ENCODE results near the gene CDK14. TPM values are rescaled to one million over a fixed set of nuclear protein-coding genes. Genes with fewer than 3 reads are reported as not detected.

Gene CDK14
- total and polyA plus RNA-seq, 10 of the 15 experiments (the other 5 are each of a cell fraction or from before 2014, with no cell fraction given) = 6.5 to 61.3 (median 24.2) TPM

DNA sequence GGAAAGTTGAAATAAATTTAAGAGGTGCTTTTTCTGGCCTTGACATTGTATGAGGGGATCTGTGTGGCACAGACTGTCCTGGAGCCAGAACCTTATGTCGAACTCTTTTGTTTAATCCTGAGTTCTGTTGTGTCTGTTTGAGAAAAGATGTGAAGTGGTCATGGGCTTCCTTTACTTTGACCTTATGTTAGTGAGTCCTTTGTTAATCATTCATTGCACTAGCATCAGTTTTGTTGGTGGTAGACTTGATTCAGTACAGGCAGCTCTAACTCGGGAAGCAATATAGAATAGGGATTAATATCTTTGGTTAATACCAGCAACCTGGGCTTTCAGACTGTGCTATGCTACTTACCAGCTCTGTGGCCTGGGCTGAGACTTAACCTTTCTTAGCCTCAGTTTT is 544.2 kb downstream of the CDK14 start:
- in situ Hi-C loops (cut with MboI) = no loop called here
- Histone ChIP-seq H3K4me2 (ENCODE audit: control insufficient read depth, insufficient read depth) (no peak overlapping the region), H3K36me3 (ENCODE audit: control insufficient read depth in 2 of 2, insufficient read depth in 2 of 2, low read length in 1 of 2) (no peaks in the 10 kb centered on the region), H3K4me1 (ENCODE audit: control insufficient read depth, insufficient read depth, low read length) (no peaks in the 10 kb centered on the region), H3K4me3 (no peak overlapping the region), H4K20me1 (ENCODE audit: control insufficient read depth, insufficient read depth) (no peaks in the 10 kb centered on the region), H3K27me3 (replicated peaks in 1 of 2; ENCODE audit: control insufficient read depth in 2 of 2, insufficient read depth in 2 of 2, low read length in 1 of 2) (no peaks in the 10 kb centered on the region), H3K9me3 (replicated peaks; ENCODE audit: control insufficient read depth, insufficient read depth, low read length) (no peaks in the 10 kb centered on the region), H3K27ac (ENCODE audit: control insufficient read depth, insufficient read depth) (no peak overlapping the region), H3K79me2 (ENCODE audit: control insufficient read depth, insufficient read depth, low read length) (no peaks in the 10 kb centered on the region), H3K9ac (ENCODE audit: control insufficient read depth, insufficient read depth, low read length) (no peak overlapping the region), H2AFZ (ENCODE audit: control insufficient read depth, low read depth, low read length) (no peak overlapping the region)
- no peak for DNase-seq (ENCODE audit: low read depth, low spot score)
- ChIA-PET CTCF (no interaction called here), POLR2A (no interaction called here), RAD21 (ENCODE audit: unreplicated experiment) (no interaction called here), SMC1A (ENCODE audit: uncharacterized antibody, unreplicated experiment) (no interaction called here)
- FAIRE-seq = no peak
- no TSS peak for BruUV-seq (replicated peaks)
- WGBS (ENCODE audit: insufficient coverage, insufficient replicate concordance, low lambda C conversion rate, missing lambda C conversion rate) = 54% methylated on average over 2 of the region's 2 CpGs
- TF ChIP-seq, protein P1, sequence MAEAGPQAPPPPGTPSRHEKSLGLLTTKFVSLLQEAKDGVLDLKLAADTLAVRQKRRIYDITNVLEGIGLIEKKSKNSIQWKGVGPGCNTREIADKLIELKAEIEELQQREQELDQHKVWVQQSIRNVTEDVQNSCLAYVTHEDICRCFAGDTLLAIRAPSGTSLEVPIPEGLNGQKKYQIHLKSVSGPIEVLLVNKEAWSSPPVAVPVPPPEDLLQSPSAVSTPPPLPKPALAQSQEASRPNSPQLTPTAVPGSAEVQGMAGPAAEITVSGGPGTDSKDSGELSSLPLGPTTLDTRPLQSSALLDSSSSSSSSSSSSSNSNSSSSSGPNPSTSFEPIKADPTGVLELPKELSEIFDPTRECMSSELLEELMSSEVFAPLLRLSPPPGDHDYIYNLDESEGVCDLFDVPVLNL (IDR thresholded peaks at IDR 0.05; ENCODE audit: low read depth, low read length) = no peak
- no peak for TF ChIP-seq ZNF622 (IDR thresholded peaks at IDR 0.05)
- TF ChIP-seq, protein P2, sequence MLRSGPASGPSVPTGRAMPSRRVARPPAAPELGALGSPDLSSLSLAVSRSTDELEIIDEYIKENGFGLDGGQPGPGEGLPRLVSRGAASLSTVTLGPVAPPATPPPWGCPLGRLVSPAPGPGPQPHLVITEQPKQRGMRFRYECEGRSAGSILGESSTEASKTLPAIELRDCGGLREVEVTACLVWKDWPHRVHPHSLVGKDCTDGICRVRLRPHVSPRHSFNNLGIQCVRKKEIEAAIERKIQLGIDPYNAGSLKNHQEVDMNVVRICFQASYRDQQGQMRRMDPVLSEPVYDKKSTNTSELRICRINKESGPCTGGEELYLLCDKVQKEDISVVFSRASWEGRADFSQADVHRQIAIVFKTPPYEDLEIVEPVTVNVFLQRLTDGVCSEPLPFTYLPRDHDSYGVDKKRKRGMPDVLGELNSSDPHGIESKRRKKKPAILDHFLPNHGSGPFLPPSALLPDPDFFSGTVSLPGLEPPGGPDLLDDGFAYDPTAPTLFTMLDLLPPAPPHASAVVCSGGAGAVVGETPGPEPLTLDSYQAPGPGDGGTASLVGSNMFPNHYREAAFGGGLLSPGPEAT (IDR thresholded peaks at IDR 0.05; ENCODE audit: low read depth) = no peak
- no peak for TF ChIP-seq RB1 (IDR thresholded peaks at IDR 0.05; ENCODE audit: borderline replicate concordance)
- TF ChIP-seq ASH2L (IDR thresholded peaks at IDR 0.05; ENCODE audit: borderline replicate concordance, low read depth) = no peak
- TF ChIP-seq IKZF2 (IDR thresholded peaks at IDR 0.05) = no peak
- TF ChIP-seq, protein P3, sequence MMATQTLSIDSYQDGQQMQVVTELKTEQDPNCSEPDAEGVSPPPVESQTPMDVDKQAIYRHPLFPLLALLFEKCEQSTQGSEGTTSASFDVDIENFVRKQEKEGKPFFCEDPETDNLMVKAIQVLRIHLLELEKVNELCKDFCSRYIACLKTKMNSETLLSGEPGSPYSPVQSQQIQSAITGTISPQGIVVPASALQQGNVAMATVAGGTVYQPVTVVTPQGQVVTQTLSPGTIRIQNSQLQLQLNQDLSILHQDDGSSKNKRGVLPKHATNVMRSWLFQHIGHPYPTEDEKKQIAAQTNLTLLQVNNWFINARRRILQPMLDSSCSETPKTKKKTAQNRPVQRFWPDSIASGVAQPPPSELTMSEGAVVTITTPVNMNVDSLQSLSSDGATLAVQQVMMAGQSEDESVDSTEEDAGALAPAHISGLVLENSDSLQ (IDR thresholded peaks at IDR 0.05) = no peak
- no peak for TF ChIP-seq EZH2 (IDR thresholded peaks at IDR 0.05; ENCODE audit: borderline replicate concordance, control insufficient read depth, low read depth, low read length)
- TF ChIP-seq, protein P4, sequence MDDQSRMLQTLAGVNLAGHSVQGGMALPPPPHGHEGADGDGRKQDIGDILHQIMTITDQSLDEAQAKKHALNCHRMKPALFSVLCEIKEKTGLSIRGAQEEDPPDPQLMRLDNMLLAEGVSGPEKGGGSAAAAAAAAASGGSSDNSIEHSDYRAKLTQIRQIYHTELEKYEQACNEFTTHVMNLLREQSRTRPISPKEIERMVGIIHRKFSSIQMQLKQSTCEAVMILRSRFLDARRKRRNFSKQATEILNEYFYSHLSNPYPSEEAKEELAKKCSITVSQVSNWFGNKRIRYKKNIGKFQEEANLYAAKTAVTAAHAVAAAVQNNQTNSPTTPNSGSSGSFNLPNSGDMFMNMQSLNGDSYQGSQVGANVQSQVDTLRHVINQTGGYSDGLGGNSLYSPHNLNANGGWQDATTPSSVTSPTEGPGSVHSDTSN (IDR thresholded peaks at IDR 0.05; ENCODE audit: insufficient replicate concordance, low read depth, low read length) = no peak
- no peak for TF ChIP-seq NFXL1 (IDR thresholded peaks at IDR 0.05; ENCODE audit: borderline replicate concordance)
- ATAC-seq = no peak
- intact Hi-C loops (cut with micrococcal nuclease; ENCODE audit: unreplicated experiment) = no loop called here

Measured in GM12878 (cell line).